CD4-positive, alpha-beta T cell (primary cell): ENCODE results near the gene NPBWR2. TPM values are rescaled to one million over a fixed set of nuclear protein-coding genes. Genes with fewer than 3 reads are reported as not detected.

Experiments
- ATAC-seq: fragments of 200-7000 bp; cut with Tn5 transposase; one replicate; pipeline ENCODE4 v1.10.0; 2022; ENCODE audit warnings: mild to moderate bottlenecking; ENCODE audit not compliant: poor library complexity
- CTCF ChIA-PET: fragments of 350-600 bp; sonication (Branson Sonifier 250); formaldehyde crosslinking; loops from one replicate; lab custom pipeline; 2021; ENCODE audit warnings: antibody characterized with exemption, inconsistent platforms; lab: Charles Lee
- POLR2A ChIA-PET: fragments of 350-600 bp; sonication (Branson Sonifier 250); formaldehyde crosslinking; loops from one replicate; lab custom pipeline; 2021; ENCODE audit warnings: antibody characterized with exemption, inconsistent platforms; lab: Charles Lee
- DNase-seq, 14 experiments: peaks; one replicate each; pipeline ENCODE4 v3.0.0-alpha.2; 2013 to 2020; ENCODE audit warnings: mixed read lengths in 2 of 14
- H3K27ac ChIP-seq, 2 donors: one replicate each; pipeline versions ENCODE4 v1.5.1 to v1.7.0; 2013; ENCODE audit warnings: low read length in 2 of 2, low read depth in 1 of 2, mild to moderate bottlenecking in 1 of 2
- H3K27me3 ChIP-seq, 2 experiments: 1 replicate in 1 of 2; 2 replicates in 1 of 2; pipeline versions ENCODE4 v1.6.1 to v1.7.0; 2013; ENCODE audit warnings: low read length in 2 of 2, control low read depth in 1 of 2, mild to moderate bottlenecking in 1 of 2, moderate library complexity in 1 of 2; ENCODE audit not compliant: insufficient read depth in 2 of 2, control insufficient read depth in 1 of 2
- H3K36me3 ChIP-seq: one replicate; pipeline ENCODE4 v1.6.1; 2013; ENCODE audit warnings: low read length, control low read depth; ENCODE audit not compliant: insufficient read depth
- H3K4me1 ChIP-seq: one replicate; pipeline ENCODE4 v1.6.1; 2013; ENCODE audit warnings: low read length, control low read depth; ENCODE audit not compliant: insufficient read depth
- H3K4me3 ChIP-seq: one replicate; pipeline ENCODE4 v1.5.1; 2013; ENCODE audit warnings: mild to moderate bottlenecking, low read length, moderate library complexity
- H3K9me3 ChIP-seq, 2 experiments: 1 replicate in 1 of 2; 2 replicates in 1 of 2; pipeline versions ENCODE4 v1.6.1 to v1.7.0; 2013; ENCODE audit warnings: low read length in 2 of 2, mild to moderate bottlenecking in 2 of 2, control low read depth in 1 of 2, moderate library complexity in 1 of 2; ENCODE audit not compliant: control insufficient read depth in 1 of 2, insufficient read depth in 1 of 2
- H3K27ac Mint-ChIP-seq: one replicate; pipeline ENCODE4 v1.8.0; 2020; ENCODE audit warnings: mixed read lengths
- H3K27me3 Mint-ChIP-seq: one replicate; pipeline ENCODE4 v1.8.0; 2021; ENCODE audit warnings: mixed read lengths
- H3K36me3 Mint-ChIP-seq: one replicate; pipeline ENCODE4 v1.8.0; 2021; ENCODE audit warnings: low read depth, mixed read lengths
- H3K4me1 Mint-ChIP-seq: one replicate; pipeline ENCODE4 v1.8.0; 2021; ENCODE audit warnings: low read depth, mixed read lengths
- H3K4me3 Mint-ChIP-seq: one replicate; pipeline ENCODE4 v1.8.0; 2020; ENCODE audit warnings: mild to moderate bottlenecking, mixed read lengths
- H3K9me3 Mint-ChIP-seq: one replicate; pipeline ENCODE4 v1.8.0; 2020; ENCODE audit warnings: mixed read lengths
- intact Hi-C, 2 experiments: fragments of 100-400 bp; cut with DNase I in 1 of 2; cut with micrococcal nuclease in 1 of 2; formaldehyde crosslinking; loops; one replicate each; pipeline versions ENCODE4 v1.15.1 to v1.9.0; 2023 to 2025; cut with DNase I, micrococcal nuclease
- total RNA-seq, 174 experiments: library from RNA in 2 of 174; stranded (reverse) in 2 of 174; gene quantifications; one replicate each; pipeline ENCODE4 v1.2.3 and lab custom pipeline; 2021 to 2026
- TF ChIP-seq, protein P1 (sequence below): fragments of 200-600 bp; IDR thresholded peaks from one replicate; pipeline ENCODE4 v1.8.0; 2022; ENCODE audit warnings: antibody characterized with exemption, mild to moderate bottlenecking

Gene NPBWR2
- total RNA-seq, 2 experiments from 2014 or later, result 0.38 to 0.47 TPM

DNA sequence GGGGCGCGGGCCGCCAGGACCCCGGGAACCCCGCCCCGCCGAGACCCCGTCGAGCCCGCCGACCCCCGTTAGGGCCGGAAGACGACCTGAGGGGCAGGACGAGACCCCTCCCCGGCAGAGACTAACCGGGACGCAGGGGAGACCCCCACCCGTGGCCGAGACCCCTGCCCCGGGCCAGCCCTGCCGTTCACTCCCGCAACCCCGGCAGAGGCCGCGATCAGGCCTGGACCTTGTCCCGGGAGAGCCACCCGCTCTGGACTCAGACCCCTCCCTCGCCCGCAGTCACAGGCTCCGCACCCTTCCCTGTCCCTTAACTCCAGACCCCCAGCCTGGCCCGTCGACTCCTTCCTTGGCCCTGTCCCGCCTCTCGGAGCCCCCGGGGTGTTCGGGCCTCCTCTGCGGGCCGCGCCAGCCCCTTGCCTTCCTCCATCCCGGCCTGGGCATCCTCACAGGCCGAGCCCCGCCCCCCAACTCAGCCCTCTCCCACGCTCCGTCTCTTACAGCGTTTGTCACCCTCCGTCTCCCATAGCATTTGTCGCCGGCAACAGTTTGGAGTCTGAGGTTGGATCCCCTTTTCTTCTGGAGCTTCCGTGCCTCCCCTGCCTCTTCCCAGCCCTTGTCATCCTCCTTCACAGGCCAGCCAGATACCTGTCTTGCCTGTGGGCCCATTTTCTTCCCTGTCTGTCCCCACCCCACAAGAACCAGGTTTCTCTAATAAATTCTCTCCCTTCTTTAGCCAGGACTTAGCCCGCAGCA, 43.8 kb downstream of the NPBWR2 start:
- peaks cover 60% of the 10 kb centered on the region for H3K4me1 ChIP-seq
- H3K36me3 ChIP-seq, result no peaks in the 10 kb centered on the region
- peak overlapping the region; percentile 85 for H3K4me3 Mint-ChIP-seq
- TF ChIP-seq, protein P1, sequence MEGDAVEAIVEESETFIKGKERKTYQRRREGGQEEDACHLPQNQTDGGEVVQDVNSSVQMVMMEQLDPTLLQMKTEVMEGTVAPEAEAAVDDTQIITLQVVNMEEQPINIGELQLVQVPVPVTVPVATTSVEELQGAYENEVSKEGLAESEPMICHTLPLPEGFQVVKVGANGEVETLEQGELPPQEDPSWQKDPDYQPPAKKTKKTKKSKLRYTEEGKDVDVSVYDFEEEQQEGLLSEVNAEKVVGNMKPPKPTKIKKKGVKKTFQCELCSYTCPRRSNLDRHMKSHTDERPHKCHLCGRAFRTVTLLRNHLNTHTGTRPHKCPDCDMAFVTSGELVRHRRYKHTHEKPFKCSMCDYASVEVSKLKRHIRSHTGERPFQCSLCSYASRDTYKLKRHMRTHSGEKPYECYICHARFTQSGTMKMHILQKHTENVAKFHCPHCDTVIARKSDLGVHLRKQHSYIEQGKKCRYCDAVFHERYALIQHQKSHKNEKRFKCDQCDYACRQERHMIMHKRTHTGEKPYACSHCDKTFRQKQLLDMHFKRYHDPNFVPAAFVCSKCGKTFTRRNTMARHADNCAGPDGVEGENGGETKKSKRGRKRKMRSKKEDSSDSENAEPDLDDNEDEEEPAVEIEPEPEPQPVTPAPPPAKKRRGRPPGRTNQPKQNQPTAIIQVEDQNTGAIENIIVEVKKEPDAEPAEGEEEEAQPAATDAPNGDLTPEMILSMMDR, result no peak
- no peaks in the 10 kb centered on the region for H3K36me3 Mint-ChIP-seq
- peaks cover 44% of the 10 kb centered on the region for H3K4me1 Mint-ChIP-seq
- H3K9me3 Mint-ChIP-seq, result no peaks in the 10 kb centered on the region
- ATAC-seq (no peak), DNase-seq (no peak)
- H3K27me3 ChIP-seq, result no peaks in the 10 kb centered on the region
- no peak overlapping the region for H3K27ac ChIP-seq
- ChIA-PET POLR2A (interaction anchor here (0.9 to 1.9 kb wide), 11 partner anchors 14 to 495 kb away, joined by 3 to 14 read pairs (median 4); partner anchors contain the start of genes LKAAEAR1, OPRL1, RGS19 and SAMD10), CTCF (interaction anchor here (1.5 to 1.9 kb wide), 2 partner anchors 19 to 25 kb away, joined by 6 to 15 read pairs; no protein-coding TSS in a partner anchor)
- H3K4me3 ChIP-seq, result peak overlapping the region; percentile 56
- H3K9me3 ChIP-seq, result no peaks in the 10 kb centered on the region
- H3K27me3 Mint-ChIP-seq, result no peaks in the 10 kb centered on the region
- H3K27ac Mint-ChIP-seq, result peak overlapping the region; percentile 48
- intact Hi-C loops, result loop anchor here (1.0 to 10.0 kb wide), 7 partner anchors 15 to 409 kb away; partner anchors contain the start of genes RGS19 (in 2 of the 2), ARFRP1 (in 1 of the 2), DNAJC5 (in 1 of the 2) and PRPF6 (in 1 of the 2)

DNA sequence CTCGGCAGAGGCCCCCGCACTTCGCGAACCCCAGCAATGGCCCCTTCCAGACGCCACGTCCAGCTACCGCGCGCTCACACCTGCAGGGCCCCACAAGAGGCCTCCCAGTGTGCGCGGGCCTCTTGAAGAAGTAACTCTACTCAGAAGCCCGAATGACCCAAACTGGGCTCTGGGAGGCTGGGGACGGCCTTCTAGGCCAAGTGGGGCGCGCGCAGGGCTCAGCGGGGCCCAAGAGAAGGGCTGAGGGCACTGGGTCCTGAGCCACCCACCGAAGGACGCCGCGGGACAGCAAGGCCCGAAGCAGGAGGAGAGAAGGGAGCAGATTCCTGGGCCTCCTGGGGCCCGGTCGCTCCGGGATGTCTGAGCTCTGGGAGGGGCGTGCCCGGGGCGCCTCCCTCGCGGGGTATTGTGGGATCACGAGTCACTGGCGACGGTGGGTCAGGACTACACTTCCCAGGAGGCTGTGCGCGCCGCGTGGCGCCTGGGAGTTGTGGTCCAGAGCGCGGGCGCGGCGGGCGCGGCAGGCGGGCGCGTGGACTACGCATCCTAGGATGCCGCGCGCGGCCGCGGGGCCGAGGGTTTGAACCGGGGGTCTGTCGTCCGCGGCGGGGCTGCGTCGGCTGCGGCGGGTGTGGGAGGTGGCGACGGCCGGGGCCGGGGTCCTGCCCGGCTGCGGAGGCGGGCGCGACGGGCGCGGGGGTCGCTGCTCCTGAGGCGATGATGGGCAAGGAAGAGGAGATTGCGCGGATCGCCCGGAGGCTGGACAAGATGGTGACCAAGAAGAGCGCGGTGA, 44.6 kb downstream of the NPBWR2 start, which contains the start of gene TCEA2:
Gene TCEA2, plus strand, starts transcription at position 603 of the 793 bp plus-strand sequence. Its CDS starts 115 bp downstream, at position 718.
- CTCF ChIA-PET, result interaction anchor here (1.5 to 1.9 kb wide), 2 partner anchors 20 to 24 kb away, joined by 6 to 15 read pairs; no protein-coding TSS in a partner anchor
- POLR2A ChIA-PET, result interaction anchor here (0.7 to 1.9 kb wide), 11 partner anchors 14 to 494 kb away, joined by 3 to 14 read pairs (median 4); partner anchors contain the start of genes LKAAEAR1, OPRL1, RGS19 and SOX18

More for the DNA sequence above, 44.6 kb downstream of the NPBWR2 start, which contains the start of gene TCEA2:
- H3K27ac ChIP-seq, result peak within 1 kb of the TSS in 1 of 2 donors; percentile 22
- no peaks in the 10 kb centered on the region for H3K27me3 ChIP-seq
- H3K36me3 ChIP-seq, result no peaks in the 10 kb centered on the region
- H3K9me3 ChIP-seq, result no peaks in the 10 kb centered on the region
- H3K4me1 ChIP-seq, result peaks cover 58% of the 10 kb centered on the region
- Mint-ChIP-seq H3K36me3 (no peaks in the 10 kb centered on the region), H3K27ac (peak within 1 kb of the TSS; percentile 48), H3K4me1 (peaks cover 41% of the 10 kb centered on the region), H3K9me3 (no peaks in the 10 kb centered on the region), H3K27me3 (no peaks in the 10 kb centered on the region), H3K4me3 (peak within 1 kb of the TSS; percentile 85)
- peak within 1 kb of the TSS; percentile 56 for H3K4me3 ChIP-seq
- ATAC-seq, result peak; percentile 90
- TF ChIP-seq, protein P1, result no peak
- peak; percentile 86 to 96 (median 94) for DNase-seq
- intact Hi-C loops, result loop anchor here (1.0 to 10.0 kb wide), 7 partner anchors 16 to 408 kb away; partner anchors contain the start of genes RGS19 (in 2 of the 2), ARFRP1 (in 1 of the 2), DNAJC5 (in 1 of the 2) and PRPF6 (in 1 of the 2)
